Activated T-helper 17 cell treated with anti-CD3 and anti-CD28 coated beads, Interleukin-2, amount 50 U/mL, for 72 hours (primary cell): ENCODE results near the gene ZNF428. TPM values are rescaled to one million over a fixed set of nuclear protein-coding genes. Genes with fewer than 3 reads are reported as not detected.
A peak's percentile ranks its signal among the peaks of the same experiment; 100 is the strongest.

ENCODE experiments used
- ATAC-seq: fragments of 150-1000 bp; cut with Tn5 transposase; replicated peaks from 2 replicates; pipeline ENCODE4 v1.10.0; 2021; ENCODE audit warnings: mild to moderate bottlenecking, moderate library complexity
- H3K27ac Mint-ChIP-seq: one replicate; pipeline ENCODE4 v1.8.0; 2022; ENCODE audit warnings: mixed read lengths
- H3K27me3 Mint-ChIP-seq: one replicate; pipeline ENCODE4 v1.8.0; 2022; ENCODE audit warnings: mixed read lengths
- H3K36me3 Mint-ChIP-seq: one replicate; pipeline ENCODE4 v1.8.0; 2022; ENCODE audit warnings: low read depth, mild to moderate bottlenecking, mixed read lengths
- H3K4me1 Mint-ChIP-seq: one replicate; pipeline ENCODE4 v1.8.0; 2022; ENCODE audit warnings: mixed read lengths
- H3K4me3 Mint-ChIP-seq: one replicate; pipeline ENCODE4 v1.8.0; 2022; ENCODE audit warnings: mild to moderate bottlenecking, mixed read lengths
- H3K9me3 Mint-ChIP-seq: one replicate; pipeline ENCODE4 v1.8.0; 2022; ENCODE audit warnings: mixed read lengths
- total RNA-seq, 2 donors: library from RNA; stranded (reverse); gene quantifications; one replicate each; pipeline ENCODE4 v1.2.3, GENCODE V29; 2022

Gene ZNF428
- total RNA-seq, 2 donors from 2014 or later: 12.9 to 27.6 TPM

GRCh38 chr19:43634506-43634871 is 15.1 kb upstream of the ZNF428 start:
- Mint-ChIP-seq H3K9me3 (no peaks in the 10 kb centered on the region), H3K36me3 (no peaks in the 10 kb centered on the region)

GRCh38 chr19:43634068-43634467 is 14.6 kb upstream of the ZNF428 start:
- ATAC-seq: no peak
- Mint-ChIP-seq H3K4me1 (peaks cover 4% of the 10 kb centered on the region), H3K27me3 (peaks cover 21% of the 10 kb centered on the region), H3K27ac (no peak overlapping the region), H3K36me3 (no peaks in the 10 kb centered on the region), H3K9me3 (no peaks in the 10 kb centered on the region), H3K4me3 (no peak overlapping the region)

More at GRCh38 chr19:43634506-43634871, 15.1 kb upstream of the ZNF428 start:
- ATAC-seq: no peak
- no peak overlapping the region for H3K4me3 Mint-ChIP-seq
- H3K27ac Mint-ChIP-seq: no peak overlapping the region
- H3K4me1 Mint-ChIP-seq: peaks cover 6% of the 10 kb centered on the region
- H3K27me3 Mint-ChIP-seq: peaks cover 23% of the 10 kb centered on the region

GRCh38 chr19:43633520-43633919 is 14.1 kb upstream of the ZNF428 start:
- Mint-ChIP-seq H3K9me3 (no peaks in the 10 kb centered on the region), H3K4me1 (no peaks in the 10 kb centered on the region), H3K27ac (no peak overlapping the region), H3K27me3 (peaks cover 16% of the 10 kb centered on the region), H3K36me3 (no peaks in the 10 kb centered on the region), H3K4me3 (no peak overlapping the region)
- ATAC-seq: no peak

GRCh38 chr19:43631491-43631890 is 12.1 kb upstream of the ZNF428 start:
- Mint-ChIP-seq H3K9me3 (no peaks in the 10 kb centered on the region), H3K27me3 (peaks cover 3% of the 10 kb centered on the region), H3K4me1 (no peaks in the 10 kb centered on the region), H3K36me3 (no peaks in the 10 kb centered on the region), H3K4me3 (no peak overlapping the region), H3K27ac (no peak overlapping the region)
- ATAC-seq: no peak

GRCh38 chr19:43628646-43629326 is 9.4 kb upstream of the ZNF428 start:
- Mint-ChIP-seq H3K36me3 (no peaks in the 10 kb centered on the region), H3K27me3 (no peaks in the 10 kb centered on the region), H3K9me3 (no peaks in the 10 kb centered on the region), H3K4me1 (peaks cover 5% of the 10 kb centered on the region), H3K4me3 (no peak overlapping the region), H3K27ac (no peak overlapping the region)
- ATAC-seq: no peak

GRCh38 chr19:43626838-43627237 is 7.4 kb upstream of the ZNF428 start:
- Mint-ChIP-seq H3K9me3 (no peaks in the 10 kb centered on the region), H3K27me3 (no peaks in the 10 kb centered on the region), H3K4me3 (no peak overlapping the region), H3K36me3 (no peaks in the 10 kb centered on the region), H3K27ac (no peak overlapping the region), H3K4me1 (peaks cover 6% of the 10 kb centered on the region)
- ATAC-seq: no peak

GRCh38 chr19:43625918-43626579 is 6.6 kb upstream of the ZNF428 start:
- H3K27ac Mint-ChIP-seq: no peak overlapping the region
- ATAC-seq: no peak
- H3K27me3 Mint-ChIP-seq: no peaks in the 10 kb centered on the region
- H3K4me1 Mint-ChIP-seq: peaks cover 6% of the 10 kb centered on the region
- no peaks in the 10 kb centered on the region for H3K36me3 Mint-ChIP-seq
- no peak overlapping the region for H3K4me3 Mint-ChIP-seq
- H3K9me3 Mint-ChIP-seq: no peaks in the 10 kb centered on the region

- Mint-ChIP-seq H3K4me3 (no peak overlapping the region), H3K27me3 (no peaks in the 10 kb centered on the region), H3K36me3 (peaks cover under 1% of the 10 kb centered on the region), H3K9me3 (no peaks in the 10 kb centered on the region), H3K4me1 (peaks cover 6% of the 10 kb centered on the region), H3K27ac (no peak overlapping the region)
- ATAC-seq: peak; percentile 89
Observed at GRCh38 chr19:43624933-43625332, 5.5 kb upstream of the ZNF428 start.

GRCh38 chr19:43623889-43624670 is 4.7 kb upstream of the ZNF428 start:
- ATAC-seq: no peak
- H3K27ac Mint-ChIP-seq: no peak overlapping the region
- H3K27me3 Mint-ChIP-seq: no peaks in the 10 kb centered on the region

GRCh38 chr19:43622956-43623355 is 3.5 kb upstream of the ZNF428 start:
- Mint-ChIP-seq H3K4me1 (peaks cover 6% of the 10 kb centered on the region), H3K36me3 (peaks cover 7% of the 10 kb centered on the region), H3K27me3 (no peaks in the 10 kb centered on the region), H3K27ac (no peak overlapping the region), H3K4me3 (no peak overlapping the region), H3K9me3 (no peaks in the 10 kb centered on the region)
- ATAC-seq: no peak

More at GRCh38 chr19:43623889-43624670, 4.7 kb upstream of the ZNF428 start:
- H3K4me1 Mint-ChIP-seq: peaks cover 6% of the 10 kb centered on the region
- no peak overlapping the region for H3K4me3 Mint-ChIP-seq
- peaks cover 7% of the 10 kb centered on the region for H3K36me3 Mint-ChIP-seq
- H3K9me3 Mint-ChIP-seq: no peaks in the 10 kb centered on the region

GRCh38 chr19:43622070-43622469 is 2.6 kb upstream of the ZNF428 start:
- Mint-ChIP-seq H3K4me1 (peaks cover 6% of the 10 kb centered on the region), H3K36me3 (peaks cover 7% of the 10 kb centered on the region)

GRCh38 chr19:43620061-43621001 is 902 bp upstream of the ZNF428 start:
- Mint-ChIP-seq H3K4me1 (peaks cover 6% of the 10 kb centered on the region), H3K36me3 (peaks cover 7% of the 10 kb centered on the region), H3K9me3 (no peaks in the 10 kb centered on the region), H3K27ac (peak overlapping the region; percentile 97), H3K4me3 (peak overlapping the region; percentile 95), H3K27me3 (no peaks in the 10 kb centered on the region)
- no peak for ATAC-seq

More at GRCh38 chr19:43622070-43622469, 2.6 kb upstream of the ZNF428 start:
- Mint-ChIP-seq H3K27ac (no peak overlapping the region), H3K27me3 (no peaks in the 10 kb centered on the region), H3K9me3 (no peaks in the 10 kb centered on the region), H3K4me3 (no peak overlapping the region)
- ATAC-seq: no peak

GRCh38 chr19:43618921-43619261 is 538 bp downstream of the ZNF428 start:
- H3K4me1 Mint-ChIP-seq: peaks cover 2% of the 10 kb centered on the region
- peak; percentile 35 for ATAC-seq
- H3K36me3 Mint-ChIP-seq: peaks cover 7% of the 10 kb centered on the region
- peak overlapping the region; percentile 95 for H3K4me3 Mint-ChIP-seq
- peak overlapping the region; percentile 97 for H3K27ac Mint-ChIP-seq
- H3K9me3 Mint-ChIP-seq: no peaks in the 10 kb centered on the region
- no peaks in the 10 kb centered on the region for H3K27me3 Mint-ChIP-seq

- no peaks in the 10 kb centered on the region for H3K9me3 Mint-ChIP-seq
Observed at GRCh38 chr19:43616954-43617353, 2.5 kb downstream of the ZNF428 start.

More at GRCh38 chr19:43616954-43617353, 2.5 kb downstream of the ZNF428 start:
- H3K27ac Mint-ChIP-seq: no peak overlapping the region
- ATAC-seq: no peak
- no peak overlapping the region for H3K4me3 Mint-ChIP-seq
- H3K27me3 Mint-ChIP-seq: no peaks in the 10 kb centered on the region
- H3K36me3 Mint-ChIP-seq: peaks cover 14% of the 10 kb centered on the region
- H3K4me1 Mint-ChIP-seq: peaks cover 8% of the 10 kb centered on the region
